Inflammatory macrophage (primary cell): ENCODE measurements around the gene ENTPD6.
"Not testable (repeated sequence)": the region's sequence is repeated elsewhere in the genome, so short reads cannot be mapped to it uniquely, and the experiment has no call there.

Source experiments
- DNase-seq, 2 donors: peaks; one replicate each; pipeline ENCODE4 v3.0.0-alpha.2; 2020 to 2022
- total RNA-seq, 18 experiments: gene quantifications; one replicate each; lab custom pipeline; 2026; ENCODE audit warnings: mixed read lengths in 6 of 18, inconsistent platforms in 2 of 18; lab: John Stamatoyannopoulos, UW

ENTPD6 gene
- 21.2 to 71.6 (median 51.8) reads per million in 18 experiments for total RNA-seq

GRCh38 chr20:25195014-25195961 is at the start of gene ENTPD6:
Gene ENTPD6, plus strand, starts transcription at chr20:25195712. Its CDS starts 10,825 bp downstream, at chr20:25206537.
- DNase-seq, result peak; percentile 85 to 88

- no peak for DNase-seq
These were observed 48.5 kb upstream of the ENTPD6 start for GRCh38 chr20:25146976-25147375.

- DNase-seq, result no peak
These were observed 47.8 kb upstream of the ENTPD6 start for GRCh38 chr20:25147716-25148115.

- no peak for DNase-seq
These were observed 47.1 kb upstream of the ENTPD6 start for GRCh38 chr20:25148181-25148981.

- DNase-seq, result no peak
These were observed 46.3 kb upstream of the ENTPD6 start for GRCh38 chr20:25148982-25149846.

- no peak for DNase-seq
These were observed 45.5 kb upstream of the ENTPD6 start for GRCh38 chr20:25150016-25150415.

- no peak for DNase-seq
These were observed 37.5 kb upstream of the ENTPD6 start for GRCh38 chr20:25158043-25158442.

- no peak for DNase-seq
These were observed 35.0 kb upstream of the ENTPD6 start for GRCh38 chr20:25160467-25160866.

GRCh38 chr20:25160897-25161296 is 34.6 kb upstream of the ENTPD6 start:
- no peak for DNase-seq

- DNase-seq, result no peak
These were observed 30.4 kb upstream of the ENTPD6 start for GRCh38 chr20:25165128-25165527.

- not testable (repeated sequence) for DNase-seq
These were observed 29.3 kb upstream of the ENTPD6 start for GRCh38 chr20:25166105-25166782.

- no peak for DNase-seq
These were observed 22.2 kb upstream of the ENTPD6 start for GRCh38 chr20:25173321-25173720.

GRCh38 chr20:25173886-25174308 is 21.6 kb upstream of the ENTPD6 start:
- no peak for DNase-seq

- no peak for DNase-seq
These were observed 19.3 kb upstream of the ENTPD6 start for GRCh38 chr20:25176184-25176583.

GRCh38 chr20:25177890-25178321 is 17.6 kb upstream of the ENTPD6 start:
- no peak for DNase-seq

GRCh38 chr20:25178563-25179438 is 16.7 kb upstream of the ENTPD6 start:
- DNase-seq, result peak; percentile 70 to 72

- no peak for DNase-seq
These were observed 15.9 kb upstream of the ENTPD6 start for GRCh38 chr20:25179439-25180089.

- DNase-seq, result not testable (repeated sequence)
These were observed 11.1 kb upstream of the ENTPD6 start for GRCh38 chr20:25184391-25184790.

GRCh38 chr20:25187220-25187619 is 8.3 kb upstream of the ENTPD6 start:
- no peak for DNase-seq

GRCh38 chr20:25187635-25188034 is 7.9 kb upstream of the ENTPD6 start:
- no peak for DNase-seq
